DND-41 (cell line): ENCODE results near the gene PAK5.

Experiments used
- EZH2 ChIP-seq: IDR thresholded peaks from 3 replicates; pipeline ENCODE4 v1.6.1; 2012; ENCODE audit warnings: borderline replicate concordance, low read depth, mild to moderate bottlenecking, moderate library complexity, low read length, inconsistent platforms; ENCODE audit not compliant: severe bottlenecking
- TF ChIP-seq, protein P1 (sequence below): IDR thresholded peaks from 2 replicates; pipeline ENCODE4 v1.5.1; 2012; ENCODE audit warnings: borderline replicate concordance, low read length, moderate library complexity, mild to moderate bottlenecking; ENCODE audit not compliant: poor library complexity, severe bottlenecking; ENCODE audit errors: extremely low read depth

- TF ChIP-seq, protein P1, sequence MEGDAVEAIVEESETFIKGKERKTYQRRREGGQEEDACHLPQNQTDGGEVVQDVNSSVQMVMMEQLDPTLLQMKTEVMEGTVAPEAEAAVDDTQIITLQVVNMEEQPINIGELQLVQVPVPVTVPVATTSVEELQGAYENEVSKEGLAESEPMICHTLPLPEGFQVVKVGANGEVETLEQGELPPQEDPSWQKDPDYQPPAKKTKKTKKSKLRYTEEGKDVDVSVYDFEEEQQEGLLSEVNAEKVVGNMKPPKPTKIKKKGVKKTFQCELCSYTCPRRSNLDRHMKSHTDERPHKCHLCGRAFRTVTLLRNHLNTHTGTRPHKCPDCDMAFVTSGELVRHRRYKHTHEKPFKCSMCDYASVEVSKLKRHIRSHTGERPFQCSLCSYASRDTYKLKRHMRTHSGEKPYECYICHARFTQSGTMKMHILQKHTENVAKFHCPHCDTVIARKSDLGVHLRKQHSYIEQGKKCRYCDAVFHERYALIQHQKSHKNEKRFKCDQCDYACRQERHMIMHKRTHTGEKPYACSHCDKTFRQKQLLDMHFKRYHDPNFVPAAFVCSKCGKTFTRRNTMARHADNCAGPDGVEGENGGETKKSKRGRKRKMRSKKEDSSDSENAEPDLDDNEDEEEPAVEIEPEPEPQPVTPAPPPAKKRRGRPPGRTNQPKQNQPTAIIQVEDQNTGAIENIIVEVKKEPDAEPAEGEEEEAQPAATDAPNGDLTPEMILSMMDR, result no peak
- no peak for TF ChIP-seq EZH2
Measured at GRCh38 chr20:9632991-9633390, 205.9 kb downstream of the PAK5 start.
